ENCODE data around the gene MEIS3. TPM values are rescaled to one million over a fixed set of nuclear protein-coding genes. Genes with fewer than 3 reads are reported as not detected.

Gene MEIS3
- total and polyA plus RNA-seq, 4 donors: 3.8 to 10.2 (median 7.9) TPM

DNA sequence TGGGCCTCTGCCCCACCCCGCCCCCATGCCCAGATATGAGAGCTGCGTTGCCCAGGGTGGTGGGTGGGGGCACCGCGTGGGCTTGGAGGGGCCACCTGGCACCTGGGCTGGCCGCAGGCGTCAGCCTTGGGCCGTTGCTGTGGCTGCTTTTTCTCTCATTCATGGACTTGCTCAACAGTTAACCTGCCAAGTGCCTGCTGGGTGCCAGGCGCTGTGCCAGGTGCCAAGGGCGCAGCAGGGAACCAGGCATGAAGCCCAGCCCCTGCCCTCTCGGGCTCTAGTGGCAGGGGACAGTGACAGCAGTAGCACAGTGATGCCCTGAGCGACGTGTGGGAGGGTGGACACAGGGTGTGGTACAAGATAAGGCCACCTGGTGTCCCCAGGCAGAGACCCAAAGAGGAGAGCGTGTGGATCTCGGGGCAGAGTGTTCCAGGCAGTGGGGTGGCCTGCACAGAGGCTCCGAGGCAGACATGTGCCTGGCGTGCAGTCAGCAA lies 42.1 kb downstream of the MEIS3 start:
- no peak overlapping the region for H3K9ac ChIP-seq (ENCODE audit: insufficient read depth in 1 of 2, low read length in 2 of 2)
- H3K4me3 ChIP-seq: no peak overlapping the region
- no peaks in the 10 kb centered on the region for H3K27me3 ChIP-seq (ENCODE audit: control insufficient read depth in 3 of 3, insufficient read depth in 3 of 3, low read length in 2 of 3)
- peaks cover 0 to 5% (median 0%) of the 10 kb centered on the region in 4 donors for H3K9me3 ChIP-seq (ENCODE audit: control insufficient read depth in 4 of 4, insufficient read depth in 3 of 4, low read length in 3 of 4)
- TF ChIP-seq, protein P1, sequence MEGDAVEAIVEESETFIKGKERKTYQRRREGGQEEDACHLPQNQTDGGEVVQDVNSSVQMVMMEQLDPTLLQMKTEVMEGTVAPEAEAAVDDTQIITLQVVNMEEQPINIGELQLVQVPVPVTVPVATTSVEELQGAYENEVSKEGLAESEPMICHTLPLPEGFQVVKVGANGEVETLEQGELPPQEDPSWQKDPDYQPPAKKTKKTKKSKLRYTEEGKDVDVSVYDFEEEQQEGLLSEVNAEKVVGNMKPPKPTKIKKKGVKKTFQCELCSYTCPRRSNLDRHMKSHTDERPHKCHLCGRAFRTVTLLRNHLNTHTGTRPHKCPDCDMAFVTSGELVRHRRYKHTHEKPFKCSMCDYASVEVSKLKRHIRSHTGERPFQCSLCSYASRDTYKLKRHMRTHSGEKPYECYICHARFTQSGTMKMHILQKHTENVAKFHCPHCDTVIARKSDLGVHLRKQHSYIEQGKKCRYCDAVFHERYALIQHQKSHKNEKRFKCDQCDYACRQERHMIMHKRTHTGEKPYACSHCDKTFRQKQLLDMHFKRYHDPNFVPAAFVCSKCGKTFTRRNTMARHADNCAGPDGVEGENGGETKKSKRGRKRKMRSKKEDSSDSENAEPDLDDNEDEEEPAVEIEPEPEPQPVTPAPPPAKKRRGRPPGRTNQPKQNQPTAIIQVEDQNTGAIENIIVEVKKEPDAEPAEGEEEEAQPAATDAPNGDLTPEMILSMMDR (IDR thresholded peaks at IDR 0.05; ENCODE audit: control extremely low read depth, extremely low read depth): no peak
- H3K27ac ChIP-seq (ENCODE audit: low read depth in 1 of 2, low read length in 1 of 2): peak overlapping the region in 1 of 2 donors; percentile 58
- DNase-seq: no peak
- H3K4me1 ChIP-seq (ENCODE audit: control insufficient read depth in 5 of 5, insufficient read depth in 5 of 5, low read length in 5 of 5): no peaks in the 10 kb centered on the region
- ATAC-seq (ENCODE audit: insufficient read depth, low FRiP score): no peak
- WGBS, 2 donors: 91 to 92% methylated on average over 16 of the region's 16 CpGs
- H3K36me3 ChIP-seq (ENCODE audit: control insufficient read depth in 4 of 4, insufficient read depth in 4 of 4, low read length in 4 of 4): peaks cover 20 to 86% (median 39%) of the 10 kb centered on the region in 4 donors

DNA sequence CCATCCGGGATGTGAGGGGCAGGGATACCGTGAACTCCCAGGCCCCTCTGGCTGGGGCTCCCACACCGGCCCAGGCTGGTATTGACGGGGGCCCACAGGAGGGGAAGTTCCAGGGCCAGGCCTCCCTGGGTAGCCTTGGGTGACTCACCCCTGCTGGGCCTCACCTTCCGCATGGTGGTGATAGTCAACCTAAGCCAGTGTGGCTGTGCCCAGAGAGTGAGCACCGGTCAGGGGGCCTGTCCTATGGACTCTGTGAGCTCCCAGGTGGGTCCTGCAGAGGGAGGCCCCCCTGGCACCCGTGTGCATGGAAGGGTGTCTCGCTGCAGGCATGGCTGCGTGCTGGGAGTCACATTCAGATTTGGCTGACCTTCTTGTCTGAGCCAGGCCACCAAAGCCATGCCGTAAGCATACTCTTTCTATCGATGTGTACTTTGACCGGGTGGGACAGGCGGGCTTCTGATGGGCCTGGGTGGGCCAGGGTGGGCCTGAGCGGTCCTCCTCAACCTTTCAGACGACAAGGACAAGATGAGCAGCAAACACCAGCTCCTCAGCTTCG lies 42.7 kb downstream of the MEIS3 start:
- DNase-seq (no peak), ATAC-seq (ENCODE audit: insufficient read depth, low FRiP score) (no peak)
- Histone ChIP-seq H3K36me3 (ENCODE audit: control insufficient read depth in 4 of 4, insufficient read depth in 4 of 4, low read length in 4 of 4) (peaks cover 16 to 82% (median 38%) of the 10 kb centered on the region in 4 donors), H3K4me3 (no peak overlapping the region), H3K9ac (ENCODE audit: insufficient read depth in 1 of 2, low read length in 2 of 2) (no peak overlapping the region), H3K27me3 (ENCODE audit: control insufficient read depth in 3 of 3, insufficient read depth in 3 of 3, low read length in 2 of 3) (no peaks in the 10 kb centered on the region), H3K27ac (ENCODE audit: low read depth in 1 of 2, low read length in 1 of 2) (no peak overlapping the region), H3K9me3 (ENCODE audit: control insufficient read depth in 4 of 4, insufficient read depth in 3 of 4, low read length in 3 of 4) (peaks cover 0 to 5% (median 0%) of the 10 kb centered on the region in 4 donors), H3K4me1 (ENCODE audit: control insufficient read depth in 5 of 5, insufficient read depth in 5 of 5, low read length in 5 of 5) (no peaks in the 10 kb centered on the region)
- TF ChIP-seq, protein P1 (IDR thresholded peaks at IDR 0.05; ENCODE audit: control extremely low read depth, extremely low read depth): no peak
- 89 to 91% methylated on average over 16 of the region's 16 CpGs for WGBS, 2 donors

DNA sequence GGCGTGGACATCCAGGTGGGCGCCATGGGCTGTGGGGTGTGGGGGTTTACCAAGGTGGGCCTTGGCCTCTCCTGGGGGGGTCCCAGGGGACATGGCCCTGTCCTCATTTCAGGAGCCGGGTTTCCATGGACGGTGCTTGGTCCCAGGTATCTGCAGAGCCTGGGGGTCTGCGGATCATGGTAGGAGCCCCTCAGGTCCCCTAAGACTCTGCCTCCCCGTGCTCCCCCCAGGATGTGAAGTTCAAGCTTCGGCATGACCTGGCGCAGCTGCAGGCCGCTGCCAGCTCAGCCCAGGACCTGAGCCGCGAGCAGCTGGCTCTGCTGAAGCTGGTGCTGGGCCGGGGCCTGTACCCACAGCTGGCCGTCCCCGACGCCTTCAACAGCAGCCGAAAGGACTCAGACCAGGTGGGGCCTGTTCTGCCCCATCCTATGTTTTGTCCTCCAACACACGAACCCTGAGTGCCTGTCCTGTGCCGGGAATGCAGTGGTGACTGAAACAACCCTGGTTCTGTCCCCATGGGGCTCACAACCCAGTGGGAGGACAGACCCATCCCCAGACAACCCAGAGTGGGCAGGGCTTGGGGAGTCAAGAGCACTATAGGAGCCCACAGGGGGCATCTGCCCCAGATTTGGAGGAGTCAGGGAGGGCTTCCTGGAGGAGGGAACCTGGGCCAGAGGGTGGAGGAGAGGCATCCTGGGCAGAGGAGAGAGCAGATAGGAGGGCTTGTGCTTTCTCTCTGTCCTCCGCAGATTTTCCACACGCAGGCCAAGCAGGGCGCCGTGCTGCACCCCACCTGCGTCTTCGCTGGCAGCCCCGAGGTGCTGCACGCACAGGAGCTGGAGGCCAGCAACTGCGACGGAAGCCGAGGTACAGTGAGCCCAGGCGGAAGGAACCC lies 43.4 kb downstream of the MEIS3 start:
- Histone ChIP-seq H3K4me3 (no peak overlapping the region), H3K27me3 (ENCODE audit: control insufficient read depth in 3 of 3, insufficient read depth in 3 of 3, low read length in 2 of 3) (no peaks in the 10 kb centered on the region), H3K27ac (ENCODE audit: low read depth in 1 of 2, low read length in 1 of 2) (no peak overlapping the region), H3K4me1 (ENCODE audit: control insufficient read depth in 5 of 5, insufficient read depth in 5 of 5, low read length in 5 of 5) (no peaks in the 10 kb centered on the region), H3K9ac (ENCODE audit: insufficient read depth in 1 of 2, low read length in 2 of 2) (no peak overlapping the region), H3K9me3 (ENCODE audit: control insufficient read depth in 4 of 4, insufficient read depth in 3 of 4, low read length in 3 of 4) (peaks cover 0 to 5% (median 0%) of the 10 kb centered on the region in 4 donors), H3K36me3 (ENCODE audit: control insufficient read depth in 4 of 4, insufficient read depth in 4 of 4, low read length in 4 of 4) (peaks cover 19 to 77% (median 36%) of the 10 kb centered on the region in 4 donors)
- ATAC-seq (ENCODE audit: insufficient read depth, low FRiP score) (no peak), DNase-seq (no peak)
- TF ChIP-seq, protein P1 (IDR thresholded peaks at IDR 0.05; ENCODE audit: control extremely low read depth, extremely low read depth): no peak
- WGBS, 2 donors: 95 to 96% methylated on average over 27 to 30 of the region's 30 CpGs
